Measurements from ENCODE around the gene TBC1D8. TPM values are rescaled to one million over a fixed set of nuclear protein-coding genes. Genes with fewer than 3 reads are reported as not detected.
A peak's percentile ranks its signal among the peaks of the same experiment; 100 is the strongest.

The TBC1D8 gene
- total RNA-seq, 1 donor from 2014 or later, result 17.3 TPM

GRCh38 chr2:100977511-100977910, 173.7 kb downstream of the TBC1D8 start:
- no peak overlapping the region for H3K4me3 ChIP-seq (ENCODE audit: low read depth, low read length)
- H3K27me3 ChIP-seq (ENCODE audit: control insufficient read depth, insufficient read depth, low read length), result no peaks in the 10 kb centered on the region
- H3K36me3 ChIP-seq (ENCODE audit: control insufficient read depth, insufficient read depth, low read length), result no peaks in the 10 kb centered on the region
- DNase-seq (ENCODE audit: low read depth), result no peak
- TF ChIP-seq CTCF (IDR thresholded peaks at IDR 0.05; ENCODE audit: insufficient read depth, low read length, poor library complexity, severe bottlenecking), result no peak

DNA sequence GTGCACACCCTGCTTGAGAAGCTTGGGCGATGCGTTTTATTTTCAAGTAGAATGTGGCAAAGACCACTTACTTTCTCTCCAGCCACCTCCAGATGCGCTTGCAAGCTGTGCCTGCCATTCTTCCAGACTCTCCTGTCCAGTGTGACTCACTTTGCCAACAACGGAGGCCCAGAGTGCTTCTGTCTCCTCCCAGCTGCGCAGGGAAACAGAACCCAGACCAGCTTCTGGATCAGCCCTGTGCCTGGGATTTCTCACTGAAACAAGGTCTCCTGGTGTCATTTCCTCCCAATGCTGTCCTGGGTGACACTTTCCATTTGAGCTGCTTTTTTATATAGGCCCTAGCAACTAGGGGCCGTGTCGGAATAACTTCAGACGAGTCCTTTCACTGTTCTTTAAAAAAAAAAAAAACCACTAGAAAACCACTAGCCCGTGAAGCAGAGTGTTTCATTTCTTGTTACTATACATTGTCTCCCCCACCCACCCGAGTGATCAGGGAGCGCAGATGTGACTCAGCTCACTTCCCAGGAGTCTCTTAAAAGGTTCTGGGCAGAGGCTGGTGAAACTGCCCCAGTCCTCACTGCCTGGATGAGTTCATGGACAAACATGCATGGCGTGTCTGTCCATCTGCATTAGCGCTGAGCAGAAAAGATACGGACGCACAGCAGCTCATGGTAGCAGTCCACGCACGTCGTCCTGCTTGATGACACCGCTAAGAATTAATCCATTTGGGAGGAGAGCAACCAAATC, 174.4 kb downstream of the TBC1D8 start:
- peak; percentile 72 for DNase-seq (ENCODE audit: low read depth)
- no peak for TF ChIP-seq CTCF (IDR thresholded peaks at IDR 0.05; ENCODE audit: insufficient read depth, low read length, poor library complexity, severe bottlenecking)
- Histone ChIP-seq H3K4me3 (ENCODE audit: low read depth, low read length) (no peak overlapping the region), H3K36me3 (ENCODE audit: control insufficient read depth, insufficient read depth, low read length) (no peaks in the 10 kb centered on the region), H3K27me3 (ENCODE audit: control insufficient read depth, insufficient read depth, low read length) (no peaks in the 10 kb centered on the region)

GRCh38 chr2:100976061-100976460, 175.1 kb downstream of the TBC1D8 start:
- no peak for DNase-seq (ENCODE audit: low read depth)
- no peak for TF ChIP-seq CTCF (IDR thresholded peaks at IDR 0.05; ENCODE audit: insufficient read depth, low read length, poor library complexity, severe bottlenecking)
- Histone ChIP-seq H3K27me3 (ENCODE audit: control insufficient read depth, insufficient read depth, low read length) (no peaks in the 10 kb centered on the region), H3K4me3 (ENCODE audit: low read depth, low read length) (no peak overlapping the region), H3K36me3 (ENCODE audit: control insufficient read depth, insufficient read depth, low read length) (no peaks in the 10 kb centered on the region)

GRCh38 chr2:100975521-100975785, 175.7 kb downstream of the TBC1D8 start:
- no peaks in the 10 kb centered on the region for H3K27me3 ChIP-seq (ENCODE audit: control insufficient read depth, insufficient read depth, low read length)
- TF ChIP-seq CTCF (IDR thresholded peaks at IDR 0.05; ENCODE audit: insufficient read depth, low read length, poor library complexity, severe bottlenecking), result no peak
- DNase-seq (ENCODE audit: low read depth), result no peak

GRCh38 chr2:100974712-100975520, 176.3 kb downstream of the TBC1D8 start:
- H3K36me3 ChIP-seq (ENCODE audit: control insufficient read depth, insufficient read depth, low read length), result no peaks in the 10 kb centered on the region

More at GRCh38 chr2:100975521-100975785, 175.7 kb downstream of the TBC1D8 start:
- Histone ChIP-seq H3K36me3 (ENCODE audit: control insufficient read depth, insufficient read depth, low read length) (no peaks in the 10 kb centered on the region), H3K4me3 (ENCODE audit: low read depth, low read length) (no peak overlapping the region)

More at GRCh38 chr2:100974712-100975520, 176.3 kb downstream of the TBC1D8 start:
- H3K27me3 ChIP-seq (ENCODE audit: control insufficient read depth, insufficient read depth, low read length), result no peaks in the 10 kb centered on the region
- no peak overlapping the region for H3K4me3 ChIP-seq (ENCODE audit: low read depth, low read length)
- no peak for DNase-seq (ENCODE audit: low read depth)
- TF ChIP-seq CTCF (IDR thresholded peaks at IDR 0.05; ENCODE audit: insufficient read depth, low read length, poor library complexity, severe bottlenecking), result no peak

Data from kidney epithelial cell (primary cell).